ENCODE results near the gene HIBCH. TPM values are rescaled to one million over a fixed set of nuclear protein-coding genes. Genes with fewer than 3 reads are reported as not detected.
"Not testable (repeated sequence)": the region's sequence is repeated elsewhere in the genome, so short reads cannot be mapped to it uniquely, and the experiment has no call there.

Gene HIBCH
- total RNA-seq, 2 donors from 2014 or later, result 30.2 to 32.0 TPM

- no peak for DNase-seq (ENCODE audit: low spot score in 2 of 2)
- Mint-ChIP-seq H3K36me3 (peaks cover 12 to 29% of the 10 kb centered on the region in 2 donors), H3K9me3 (peaks cover 0 to 7% of the 10 kb centered on the region in 2 donors), H3K27ac (no peak overlapping the region)
- no peak for ATAC-seq
Measured at GRCh38 chr2:190235101-190235500, 84.5 kb downstream of the HIBCH start.

GRCh38 chr2:190223989-190224388, 95.6 kb downstream of the HIBCH start:
- H3K27ac Mint-ChIP-seq; DNase-seq (ENCODE audit: low spot score in 2 of 2); ATAC-seq: not testable (repeated sequence)
- Mint-ChIP-seq H3K36me3 (peaks cover 59 to 69% of the 10 kb centered on the region in 2 donors), H3K9me3 (peaks cover 13 to 22% of the 10 kb centered on the region in 2 donors)

GRCh38 chr2:190222745-190223144, 96.9 kb downstream of the HIBCH start:
- H3K27ac Mint-ChIP-seq; ATAC-seq; DNase-seq (ENCODE audit: low spot score in 2 of 2): not testable (repeated sequence)
- Mint-ChIP-seq H3K36me3 (peaks cover 55 to 57% of the 10 kb centered on the region in 2 donors), H3K9me3 (peaks cover 13 to 18% of the 10 kb centered on the region in 2 donors)

DNA sequence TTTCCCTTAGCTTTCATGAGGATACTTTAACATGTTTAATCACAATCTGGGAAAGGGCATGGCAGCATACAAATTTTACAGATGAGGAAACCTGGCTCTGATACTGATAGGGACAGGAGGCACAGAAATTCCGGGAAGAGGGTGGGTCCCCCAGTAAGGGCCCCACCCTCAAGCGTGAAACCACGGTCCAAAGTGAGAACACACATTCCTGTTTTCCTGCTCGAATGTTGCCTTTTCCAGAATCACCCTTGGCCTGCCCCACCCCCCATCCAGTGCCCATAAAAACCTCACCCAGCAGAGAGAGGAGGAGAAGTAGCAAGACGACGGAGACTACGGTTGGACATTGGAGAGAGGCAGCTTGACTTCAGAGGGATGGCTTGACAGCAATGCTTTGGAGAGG, 98.2 kb downstream of the HIBCH start:
- DNase-seq (ENCODE audit: low spot score in 2 of 2) (no peak), ATAC-seq (no peak)
- peaks cover 12 to 13% of the 10 kb centered on the region in 2 donors for H3K9me3 Mint-ChIP-seq
- peak overlapping the region in 1 of 2 donors; percentile 15 for H3K27ac Mint-ChIP-seq
- H3K36me3 Mint-ChIP-seq, result peaks cover 44 to 47% of the 10 kb centered on the region in 2 donors

DNA sequence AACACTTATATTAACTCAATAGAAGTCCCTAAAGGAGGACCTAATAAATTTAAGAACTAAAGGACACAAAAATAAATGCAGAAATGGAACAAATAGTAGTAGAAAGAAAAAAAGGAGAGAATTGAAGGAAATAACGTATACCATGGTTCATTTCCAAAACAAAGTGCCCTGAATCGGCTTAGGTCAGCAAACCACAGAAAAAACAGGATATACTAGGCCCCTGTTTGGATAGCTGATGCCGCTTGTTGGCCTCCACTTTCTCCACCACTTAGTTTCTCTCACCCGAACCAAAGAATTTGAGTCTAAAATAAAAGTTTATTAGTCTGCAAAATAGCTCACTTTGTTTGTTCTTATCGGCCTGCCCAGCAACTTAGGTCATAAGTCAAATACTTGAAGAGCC, 100.4 kb downstream of the HIBCH start:
- H3K27ac Mint-ChIP-seq, result no peak overlapping the region
- ATAC-seq (no peak), DNase-seq (ENCODE audit: low spot score in 2 of 2) (no peak)
- H3K9me3 Mint-ChIP-seq, result peaks cover 4 to 8% of the 10 kb centered on the region in 2 donors
- peaks cover 24 to 28% of the 10 kb centered on the region in 2 donors for H3K36me3 Mint-ChIP-seq

GRCh38 chr2:190217616-190218015, 102.0 kb downstream of the HIBCH start:
- no peak overlapping the region for H3K27ac Mint-ChIP-seq
- H3K36me3 Mint-ChIP-seq, result peaks cover 10 to 13% of the 10 kb centered on the region in 2 donors
- H3K9me3 Mint-ChIP-seq, result no peaks in the 10 kb centered on the region

DNA sequence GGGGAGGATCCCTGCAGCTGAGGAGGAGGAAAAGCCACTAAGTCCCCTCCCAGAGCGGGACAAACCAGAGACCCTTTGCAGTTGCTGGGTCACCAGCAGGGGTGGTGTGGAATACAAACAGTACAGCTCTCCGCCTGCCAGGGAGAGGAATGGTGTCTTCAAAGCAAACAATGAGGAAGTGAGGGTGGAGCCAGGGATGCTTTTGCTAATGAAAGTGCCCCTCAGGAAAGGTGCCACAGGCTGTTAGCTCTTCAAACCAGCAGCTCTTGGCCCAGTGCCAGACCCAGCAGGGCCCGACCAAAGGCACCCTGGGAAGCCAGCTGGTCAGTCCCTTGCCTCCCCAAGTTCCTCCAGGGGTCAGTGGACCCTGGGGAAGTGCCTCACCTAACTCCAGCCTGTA, 102.8 kb downstream of the HIBCH start:
- Mint-ChIP-seq H3K36me3 (peaks cover 2 to 7% of the 10 kb centered on the region in 2 donors), H3K9me3 (no peaks in the 10 kb centered on the region), H3K27ac (peak overlapping the region in 1 of 2 donors; percentile 8)
- ATAC-seq (no peak), DNase-seq (ENCODE audit: low spot score in 2 of 2) (peak in 1 of 2 donors; percentile 5)

More at GRCh38 chr2:190217616-190218015, 102.0 kb downstream of the HIBCH start:
- no peak for DNase-seq (ENCODE audit: low spot score in 2 of 2)
- no peak for ATAC-seq

- H3K27ac Mint-ChIP-seq, result peak overlapping the region in 1 of 2 donors; percentile 28
- ATAC-seq (no peak), DNase-seq (ENCODE audit: low spot score in 2 of 2) (no peak)
- H3K9me3 Mint-ChIP-seq, result no peaks in the 10 kb centered on the region
- H3K36me3 Mint-ChIP-seq, result no peaks in the 10 kb centered on the region
Measured at GRCh38 chr2:190215620-190216019, 104.0 kb downstream of the HIBCH start.

DNA sequence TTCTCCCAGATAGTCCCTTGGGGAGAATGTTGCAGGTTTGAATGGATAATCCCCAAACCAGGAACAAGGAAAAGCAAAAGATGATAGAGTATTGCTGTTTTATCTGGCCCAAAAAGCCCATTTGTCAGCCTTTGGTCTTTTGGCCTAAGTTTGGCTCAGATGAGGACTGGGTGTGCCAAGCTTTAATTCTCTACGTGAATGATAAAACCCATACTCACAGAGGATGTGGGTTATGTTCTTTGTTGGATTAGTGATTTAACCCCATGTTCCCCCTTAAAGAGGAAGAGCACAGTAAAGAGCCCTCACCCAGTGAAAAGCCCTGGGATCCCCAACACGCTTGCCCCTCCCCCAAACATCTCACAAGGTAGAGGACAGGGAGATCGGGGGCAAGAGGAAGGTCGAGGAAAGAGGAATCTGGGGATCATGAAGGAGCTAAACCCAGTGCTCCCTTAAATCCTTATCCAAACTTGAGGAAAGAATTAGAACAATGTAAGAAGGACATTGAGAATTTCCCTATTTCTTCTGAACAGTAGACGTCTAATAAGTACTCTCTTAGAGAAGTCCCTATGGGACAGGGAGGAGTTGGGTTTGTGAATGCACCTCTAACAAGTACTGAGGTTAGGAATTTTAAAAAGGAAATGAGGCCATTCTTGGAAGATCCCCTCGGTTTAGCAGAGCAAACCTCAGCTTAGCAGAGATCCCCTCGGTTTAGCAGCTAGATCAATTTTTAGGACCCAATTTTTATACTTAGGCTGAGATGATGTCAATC, 105.0 kb downstream of the HIBCH start:
- Mint-ChIP-seq H3K36me3 (no peaks in the 10 kb centered on the region), H3K9me3 (no peaks in the 10 kb centered on the region), H3K27ac (peak overlapping the region in 1 of 2 donors; percentile 28)
- no peak for ATAC-seq
- DNase-seq (ENCODE audit: low spot score in 2 of 2), result no peak

GRCh38 chr2:190213441-190214335, 105.9 kb downstream of the HIBCH start:
- ATAC-seq (no peak), DNase-seq (ENCODE audit: low spot score in 2 of 2) (no peak)
- H3K36me3 Mint-ChIP-seq, result no peaks in the 10 kb centered on the region
- peak overlapping the region in 1 of 2 donors; percentile 10 for H3K27ac Mint-ChIP-seq
- no peaks in the 10 kb centered on the region for H3K9me3 Mint-ChIP-seq

- no peak for DNase-seq (ENCODE audit: low spot score in 2 of 2)
- Mint-ChIP-seq H3K27ac (no peak overlapping the region), H3K9me3 (no peaks in the 10 kb centered on the region), H3K36me3 (no peaks in the 10 kb centered on the region)
- ATAC-seq, result no peak
Measured at GRCh38 chr2:190210471-190210870, 109.2 kb downstream of the HIBCH start.

- no peak for ATAC-seq
- no peak overlapping the region for H3K27ac Mint-ChIP-seq
- H3K9me3 Mint-ChIP-seq, result no peaks in the 10 kb centered on the region
Measured at GRCh38 chr2:190209559-190209958, 110.1 kb downstream of the HIBCH start.

GRCh38 chr2:190207930-190208329, 111.7 kb downstream of the HIBCH start:
- Mint-ChIP-seq H3K27ac (no peak overlapping the region), H3K36me3 (peaks cover 0 to 6% of the 10 kb centered on the region in 2 donors), H3K9me3 (no peaks in the 10 kb centered on the region)
- no peak for ATAC-seq
- no peak for DNase-seq (ENCODE audit: low spot score in 2 of 2)

More at GRCh38 chr2:190209559-190209958, 110.1 kb downstream of the HIBCH start:
- DNase-seq (ENCODE audit: low spot score in 2 of 2), result no peak
- peaks cover 0 to 1% of the 10 kb centered on the region in 2 donors for H3K36me3 Mint-ChIP-seq

- peaks cover 0 to 6% of the 10 kb centered on the region in 2 donors for H3K36me3 Mint-ChIP-seq
- no peaks in the 10 kb centered on the region for H3K9me3 Mint-ChIP-seq
- DNase-seq (ENCODE audit: low spot score in 2 of 2) (no peak), ATAC-seq (no peak)
- no peak overlapping the region for H3K27ac Mint-ChIP-seq
Measured at GRCh38 chr2:190205657-190206056, 114.0 kb downstream of the HIBCH start.

- ATAC-seq, result no peak
- no peak overlapping the region for H3K27ac Mint-ChIP-seq
- DNase-seq (ENCODE audit: low spot score in 2 of 2), result no peak
- peaks cover 11 to 21% of the 10 kb centered on the region in 2 donors for H3K36me3 Mint-ChIP-seq
- no peaks in the 10 kb centered on the region for H3K9me3 Mint-ChIP-seq
Measured at GRCh38 chr2:190202604-190203003, 117.0 kb downstream of the HIBCH start.

DNA sequence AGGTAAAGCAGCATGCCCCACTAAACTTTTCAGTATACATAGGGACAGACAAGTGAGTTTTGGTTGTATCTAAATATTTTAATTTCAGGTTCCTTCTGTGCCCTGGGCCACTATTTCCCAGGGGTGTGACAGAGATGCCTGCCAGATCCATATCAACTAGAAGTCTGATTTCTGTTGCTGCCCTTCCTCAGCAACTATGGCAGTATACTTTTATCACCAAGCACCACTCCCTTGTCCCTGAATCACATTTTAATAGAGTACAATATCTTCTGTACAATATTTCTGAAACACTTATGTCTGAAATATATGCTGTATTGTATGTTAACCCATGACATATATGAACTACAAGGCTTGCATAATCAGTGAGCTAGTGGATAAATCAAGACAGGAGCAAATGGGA, 117.6 kb downstream of the HIBCH start:
- no peak for ATAC-seq

GRCh38 chr2:190200603-190201002, 119.0 kb downstream of the HIBCH start:
- peaks cover 11 to 25% of the 10 kb centered on the region in 2 donors for H3K36me3 Mint-ChIP-seq
- no peaks in the 10 kb centered on the region for H3K9me3 Mint-ChIP-seq
- ATAC-seq (no peak), DNase-seq (ENCODE audit: low spot score in 2 of 2) (no peak)
- H3K27ac Mint-ChIP-seq, result no peak overlapping the region

More for the DNA sequence above, 117.6 kb downstream of the HIBCH start:
- no peak overlapping the region for H3K27ac Mint-ChIP-seq
- no peaks in the 10 kb centered on the region for H3K9me3 Mint-ChIP-seq
- no peak for DNase-seq (ENCODE audit: low spot score in 2 of 2)
- H3K36me3 Mint-ChIP-seq, result peaks cover 11 to 25% of the 10 kb centered on the region in 2 donors

Data from activated naive CD4-positive, alpha-beta T cell treated with anti-CD3 and anti-CD28 coated beads, Interleukin-2, amount 50 U/mL, for 72 hours (primary cell).